ENCODE data around the gene CKAP2.

DNA sequence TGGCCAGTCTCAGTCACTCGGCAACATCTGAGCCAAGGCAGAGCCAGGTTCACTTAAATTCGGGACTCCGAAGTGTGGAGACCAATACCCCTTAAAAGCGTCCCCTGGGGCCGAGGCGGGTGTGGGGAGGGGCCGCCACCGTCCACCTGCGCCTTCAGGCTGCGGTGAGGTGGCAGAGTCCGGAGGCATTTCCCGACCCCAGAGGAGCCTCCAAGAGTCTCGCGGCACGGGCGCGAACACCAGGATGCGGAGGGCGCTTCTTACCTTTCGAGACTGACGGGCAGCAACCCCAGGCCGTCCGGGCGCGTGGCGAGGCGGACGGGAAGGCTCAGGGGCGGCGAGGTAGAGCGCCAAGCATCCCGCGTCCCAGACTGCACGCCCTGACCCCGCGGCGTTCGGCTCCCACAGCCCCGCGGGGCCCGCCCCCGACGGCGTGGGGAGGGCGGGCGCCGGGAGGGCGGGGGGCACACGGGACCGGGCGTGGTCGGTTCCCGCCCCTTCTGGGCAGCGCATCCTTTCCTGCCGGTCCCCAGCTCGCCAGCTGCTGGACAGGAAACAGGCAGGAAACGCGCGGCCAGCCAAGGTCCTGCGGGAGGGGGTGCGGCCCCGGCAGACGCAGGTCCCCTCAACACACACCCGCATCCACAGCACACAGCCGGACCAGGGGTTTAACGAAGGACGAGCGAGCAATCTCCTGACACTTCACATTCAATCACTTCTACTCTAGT lies 49.3 kb upstream of the CKAP2 start, which contains the start of gene THSD1:
- TF ChIP-seq FOXK1 (CRISPR knock-in tag; IDR thresholded peaks at IDR 0.05): no peak
- TF ChIP-seq, protein P1, sequence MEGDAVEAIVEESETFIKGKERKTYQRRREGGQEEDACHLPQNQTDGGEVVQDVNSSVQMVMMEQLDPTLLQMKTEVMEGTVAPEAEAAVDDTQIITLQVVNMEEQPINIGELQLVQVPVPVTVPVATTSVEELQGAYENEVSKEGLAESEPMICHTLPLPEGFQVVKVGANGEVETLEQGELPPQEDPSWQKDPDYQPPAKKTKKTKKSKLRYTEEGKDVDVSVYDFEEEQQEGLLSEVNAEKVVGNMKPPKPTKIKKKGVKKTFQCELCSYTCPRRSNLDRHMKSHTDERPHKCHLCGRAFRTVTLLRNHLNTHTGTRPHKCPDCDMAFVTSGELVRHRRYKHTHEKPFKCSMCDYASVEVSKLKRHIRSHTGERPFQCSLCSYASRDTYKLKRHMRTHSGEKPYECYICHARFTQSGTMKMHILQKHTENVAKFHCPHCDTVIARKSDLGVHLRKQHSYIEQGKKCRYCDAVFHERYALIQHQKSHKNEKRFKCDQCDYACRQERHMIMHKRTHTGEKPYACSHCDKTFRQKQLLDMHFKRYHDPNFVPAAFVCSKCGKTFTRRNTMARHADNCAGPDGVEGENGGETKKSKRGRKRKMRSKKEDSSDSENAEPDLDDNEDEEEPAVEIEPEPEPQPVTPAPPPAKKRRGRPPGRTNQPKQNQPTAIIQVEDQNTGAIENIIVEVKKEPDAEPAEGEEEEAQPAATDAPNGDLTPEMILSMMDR (IDR thresholded peaks at IDR 0.05): no peak
- TF ChIP-seq CREM (CRISPR knock-in tag; IDR thresholded peaks at IDR 0.05): no peak
- TF ChIP-seq NFYB (CRISPR knock-in tag; conservative IDR thresholded peaks at IDR 0.05; ENCODE audit: low read depth): no peak
- no peak for TF ChIP-seq RELA (CRISPR knock-in tag; IDR thresholded peaks at IDR 0.05; ENCODE audit: borderline replicate concordance)
- no peak for TF ChIP-seq CDX4 (CRISPR knock-in tag; IDR thresholded peaks at IDR 0.05; ENCODE audit: borderline replicate concordance)
- TF ChIP-seq PRRX2 (CRISPR knock-in tag; IDR thresholded peaks at IDR 0.05): no peak
- TF ChIP-seq STAT6 (CRISPR knock-in tag; conservative IDR thresholded peaks at IDR 0.05; ENCODE audit: low read depth): no peak
- no peak for TF ChIP-seq TEAD4 (CRISPR knock-in tag; IDR thresholded peaks at IDR 0.05)
